ENCODE results near the gene LAMP1.

- TF ChIP-seq POLR2AphosphoS5 (IDR thresholded peaks at IDR 0.05; ENCODE audit: borderline replicate concordance, low read depth, low read length) (no peak), EZH2 (IDR thresholded peaks at IDR 0.05) (no peak), FOXP2 (optimal IDR thresholded peaks at IDR 0.05; ENCODE audit: control extremely low read depth, extremely low read length, insufficient read depth) (no peak)
Measured at GRCh38 chr13:113327391-113327765, 30.3 kb downstream of the LAMP1 start.

Data from SK-N-MC (cell line).